ENCODE measurements around the gene DLL3.

GRCh38 chr19:39500543-39500942 lies 1.8 kb downstream of the DLL3 start:
- TF ChIP-seq CTCF (IDR thresholded peaks at IDR 0.05) (no peak), POLR2AphosphoS5 (IDR thresholded peaks at IDR 0.05) (no peak)
